HG03196 (cell line): Measurements from ENCODE around the gene MANBA.
"Not testable (repeated sequence)": the region's sequence is repeated elsewhere in the genome, so short reads cannot be mapped to it uniquely, and the experiment has no call there.

Experiments
- ATAC-seq: cut with Tn5 transposase; IDR thresholded peaks from one replicate; pipeline ENCODE4 v1.9.1; 2021; ENCODE audit not compliant: unreplicated experiment

MANBA gene

GRCh38 chr4:102764901-102765300 is 4.1 kb upstream of the MANBA start:
- ATAC-seq: no peak

DNA sequence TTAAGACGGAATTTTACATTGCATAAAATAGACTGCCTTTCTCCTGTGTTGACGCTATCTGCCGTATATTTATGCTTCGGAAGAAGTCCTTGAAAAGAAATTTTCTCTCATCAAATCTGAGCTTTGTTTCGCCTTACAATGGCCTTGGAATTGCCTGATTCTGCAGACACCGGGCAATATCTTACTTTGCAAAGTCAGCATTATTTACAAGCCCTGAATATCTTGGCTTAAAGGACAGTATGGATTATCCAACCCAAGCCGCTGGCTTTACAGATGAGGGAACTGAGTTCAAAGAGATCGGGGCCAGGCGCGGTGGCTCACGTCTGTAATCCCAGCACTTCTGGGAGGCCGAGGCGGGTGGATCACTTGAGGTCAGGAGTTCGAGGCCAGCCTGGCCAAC is 1.1 kb upstream of the MANBA start:
- no peak for ATAC-seq

- peak; percentile 17 for ATAC-seq
Observed at GRCh38 chr4:102761296-102761701, 531 bp upstream of the MANBA start.

GRCh38 chr4:102759831-102760644 is 730 bp downstream of the MANBA start:
- ATAC-seq: peak; percentile 58

DNA sequence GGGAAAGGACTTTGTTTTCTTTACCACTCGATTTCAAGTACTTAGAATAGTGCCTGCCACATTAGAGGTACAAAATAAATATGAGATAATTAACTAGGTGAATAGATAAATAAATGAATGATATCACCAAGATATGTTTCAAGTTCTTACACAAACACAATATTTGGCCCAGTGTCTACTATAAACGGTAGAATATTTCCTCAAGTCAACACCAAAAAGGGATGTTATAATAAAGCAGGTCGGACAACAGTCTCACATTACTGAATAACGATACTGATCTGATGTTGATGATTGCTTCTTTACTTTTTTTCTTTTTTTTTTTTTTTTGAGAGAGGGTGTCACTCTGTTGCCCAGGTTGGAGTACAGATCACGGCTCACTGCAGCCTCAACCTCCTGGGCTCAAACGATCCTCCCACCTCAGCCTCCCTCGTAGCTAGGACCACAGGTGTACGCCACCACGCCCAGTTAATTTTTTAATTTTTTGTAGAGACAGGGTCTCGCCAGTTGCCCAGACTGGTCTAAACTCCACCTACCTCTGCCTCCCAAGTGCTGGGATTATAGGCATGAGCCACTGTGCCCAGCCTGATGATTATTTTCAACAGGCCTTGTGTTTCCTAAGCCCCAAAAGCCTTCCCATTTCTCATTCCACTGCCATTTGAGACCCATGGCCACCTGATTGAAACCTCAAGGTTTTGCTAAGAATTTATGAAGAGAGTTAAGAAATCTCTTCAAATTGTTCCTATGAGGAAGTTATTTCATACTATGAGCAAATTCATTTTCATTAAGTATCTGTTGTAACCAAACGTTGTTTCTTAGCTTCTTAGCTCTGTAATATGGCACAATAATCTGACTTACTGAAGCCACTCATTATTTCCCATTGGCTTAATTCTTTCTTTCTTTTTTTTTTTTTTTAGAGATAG is 2.3 kb downstream of the MANBA start:
- no peak for ATAC-seq

DNA sequence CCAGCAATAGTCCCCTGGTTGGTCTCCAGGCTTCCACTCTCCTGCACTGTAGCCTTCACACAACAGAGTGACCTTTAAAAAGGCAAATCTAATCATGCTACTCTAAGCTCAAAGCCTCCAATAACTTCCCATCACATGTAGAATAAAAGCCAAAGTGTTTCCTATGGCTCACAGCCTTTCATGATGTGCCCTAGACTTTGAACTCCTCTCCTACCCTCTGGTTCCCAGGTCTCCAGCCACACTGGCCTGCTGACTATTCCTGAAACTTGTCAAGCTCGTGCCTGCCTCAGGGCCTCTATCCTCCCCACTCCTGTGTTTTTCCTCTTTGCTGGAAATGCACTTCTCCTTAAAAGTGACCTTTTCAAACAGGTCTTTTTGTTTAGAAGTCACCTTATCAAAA is 3.1 kb downstream of the MANBA start:
- no peak for ATAC-seq

DNA sequence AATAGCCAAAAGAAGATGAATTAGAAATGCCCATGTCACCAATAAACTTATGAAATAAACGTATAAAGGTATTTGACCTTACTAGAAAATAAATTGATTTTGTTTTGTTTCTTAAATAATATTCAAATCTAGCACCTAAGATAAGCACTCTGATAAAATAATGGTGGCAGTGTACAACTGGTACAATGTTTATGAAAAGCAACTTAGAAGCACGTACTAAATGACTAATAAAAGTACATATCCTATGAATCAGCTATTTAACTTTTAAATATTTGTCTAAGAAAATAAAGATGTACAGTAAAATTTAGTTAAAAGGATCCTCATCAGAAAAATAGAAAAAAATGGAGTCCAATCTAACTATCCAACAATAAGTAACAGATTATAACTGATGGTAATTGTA is 6.7 kb downstream of the MANBA start:
- no peak for ATAC-seq

- ATAC-seq: no peak
Observed at GRCh38 chr4:102751941-102752340, 8.8 kb downstream of the MANBA start.

DNA sequence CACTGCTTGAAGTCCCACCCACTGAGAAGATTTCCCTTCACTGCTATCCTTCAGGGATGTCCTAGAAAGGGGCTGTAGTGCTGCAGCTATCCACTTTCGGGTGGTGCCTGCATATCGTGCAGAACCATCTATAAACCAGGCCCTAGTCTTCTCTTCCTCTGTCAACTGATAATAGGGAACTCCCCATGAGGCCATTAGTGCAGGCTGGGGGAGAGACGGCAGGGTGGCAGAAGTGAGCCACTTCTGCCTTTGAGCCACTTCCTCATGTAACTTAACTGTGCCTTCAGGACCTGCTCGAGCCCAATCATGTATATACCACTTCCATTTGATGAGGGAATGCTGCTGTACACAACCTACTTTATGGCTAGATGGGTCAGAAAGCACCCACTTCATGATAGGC is 17.4 kb downstream of the MANBA start:
- ATAC-seq: peak; percentile 96

- ATAC-seq: not testable (repeated sequence)
Observed at GRCh38 chr4:102738802-102739201, 22.0 kb downstream of the MANBA start.

GRCh38 chr4:102736636-102737549 is 23.9 kb downstream of the MANBA start:
- ATAC-seq: no peak

DNA sequence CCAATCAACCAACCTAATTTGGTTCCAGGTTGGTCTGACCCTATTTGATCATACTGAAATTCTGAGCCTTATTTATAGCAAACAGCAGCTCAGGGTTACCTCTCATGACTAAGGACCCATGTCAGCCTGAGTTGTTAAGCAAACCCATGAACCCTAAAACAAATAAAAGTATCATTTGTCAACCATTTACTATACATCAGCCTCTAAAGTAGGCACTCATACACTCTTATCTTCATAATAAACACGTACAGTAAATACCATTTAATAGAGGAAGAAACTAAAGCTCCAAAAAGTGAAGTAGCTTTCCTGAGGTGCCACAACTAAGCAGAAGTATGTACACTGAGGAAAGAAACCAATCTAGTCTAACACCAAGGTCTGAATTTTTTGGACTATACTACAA is 25.2 kb downstream of the MANBA start:
- no peak for ATAC-seq

DNA sequence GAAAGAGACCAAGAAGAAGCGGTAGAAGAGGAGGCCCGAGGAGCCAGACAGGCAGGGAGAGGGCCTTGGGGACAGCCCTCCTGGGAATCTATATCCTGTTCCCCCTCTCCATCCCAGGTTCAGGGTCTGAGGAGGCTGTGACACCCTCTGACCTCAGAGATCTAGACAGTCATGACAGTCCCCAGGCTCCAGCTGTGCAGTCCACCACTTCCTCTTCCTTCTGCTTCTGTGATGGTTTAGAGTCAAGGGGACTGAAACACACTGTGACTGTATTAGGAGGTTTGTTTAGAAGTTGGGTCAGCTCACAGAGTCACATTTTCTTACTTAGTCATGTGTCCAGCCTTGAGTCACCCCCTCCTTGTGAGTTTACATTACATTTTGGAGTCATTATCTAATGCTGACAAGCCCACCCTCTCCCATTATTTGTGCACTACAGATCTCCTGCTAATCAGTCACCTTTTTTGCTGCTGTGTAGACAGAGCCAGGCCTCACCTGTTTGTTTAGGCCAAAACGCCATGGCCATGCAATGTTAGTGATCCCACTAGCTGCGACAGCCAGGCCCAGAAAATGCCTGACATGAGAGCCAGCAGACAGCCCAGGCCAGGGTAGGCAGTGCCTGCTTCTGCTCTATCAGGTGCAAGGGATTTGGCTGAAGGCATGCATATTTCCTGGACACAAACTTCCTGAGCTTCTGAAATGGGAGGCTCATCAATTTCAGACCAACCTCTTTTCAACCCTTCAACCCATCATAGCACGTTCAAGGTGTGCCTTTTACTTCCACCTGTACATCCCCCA is 26.0 kb downstream of the MANBA start:
- ATAC-seq: peak; percentile 98

DNA sequence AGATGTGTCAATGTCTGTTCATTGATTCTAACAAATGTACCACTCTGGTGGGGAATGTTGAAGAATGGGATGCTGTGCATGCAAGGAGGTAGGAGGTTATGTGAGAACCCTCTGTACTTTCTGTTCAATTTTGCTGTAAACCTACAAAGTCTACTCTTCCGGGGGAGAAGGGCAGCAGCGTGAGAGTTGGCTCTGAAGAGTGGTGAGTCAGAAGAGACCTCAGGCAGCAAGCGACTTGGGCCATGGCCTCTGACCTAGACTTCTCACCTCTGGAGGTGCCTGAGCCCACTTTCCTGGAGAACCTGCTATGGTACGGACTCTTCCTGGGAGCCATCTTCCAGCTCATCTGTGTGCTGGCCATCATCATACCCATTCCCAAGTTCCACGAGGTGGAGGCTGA is 26.7 kb downstream of the MANBA start:
- no peak for ATAC-seq

GRCh38 chr4:102733084-102733483 is 27.7 kb downstream of the MANBA start:
- ATAC-seq: no peak

DNA sequence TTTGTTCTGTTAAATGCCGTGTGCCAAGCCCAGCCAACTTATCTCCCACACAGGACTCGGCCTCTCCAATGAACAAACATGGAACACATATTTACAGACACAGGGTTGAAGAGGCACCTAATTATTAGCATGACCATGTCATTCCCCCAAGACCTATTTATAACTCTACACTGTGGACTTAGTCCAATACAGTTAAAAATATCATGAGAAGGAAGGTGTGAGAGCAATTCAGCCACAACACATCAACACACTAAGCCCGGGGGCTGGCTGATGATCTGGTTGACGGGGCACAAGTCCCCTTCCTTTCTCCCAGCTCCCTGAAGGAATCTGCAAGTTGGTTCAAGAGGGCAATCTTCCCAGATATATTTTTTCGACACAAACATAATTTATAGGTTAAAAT is 28.1 kb downstream of the MANBA start:
- no peak for ATAC-seq

DNA sequence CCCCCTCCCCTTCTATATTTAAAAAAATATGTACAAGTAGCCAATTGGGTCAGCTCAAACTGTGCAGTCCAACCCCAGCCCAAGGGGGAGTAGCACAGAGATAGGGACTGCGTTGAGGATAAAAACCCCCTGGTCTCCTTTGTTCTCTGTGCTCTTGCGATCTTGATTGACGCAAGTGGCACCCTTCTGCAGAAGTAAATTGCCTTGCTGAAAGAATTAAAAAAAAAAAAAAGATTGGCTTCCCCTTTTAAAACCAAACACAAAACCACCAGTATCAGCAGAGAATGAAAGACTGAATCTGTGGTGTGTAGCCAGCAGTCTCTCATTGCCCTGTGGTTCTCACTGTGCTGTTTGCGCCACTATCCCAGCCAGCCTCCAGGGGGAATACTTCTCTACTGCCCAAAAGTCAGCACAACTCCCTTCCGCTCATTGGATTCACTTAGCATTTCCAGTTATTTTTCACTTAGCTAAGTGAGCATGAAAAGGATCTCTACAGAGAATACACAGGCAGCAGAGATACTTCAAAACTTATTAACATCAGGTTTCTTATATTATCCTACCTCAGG is 29.7 kb downstream of the MANBA start:
- ATAC-seq: no peak

DNA sequence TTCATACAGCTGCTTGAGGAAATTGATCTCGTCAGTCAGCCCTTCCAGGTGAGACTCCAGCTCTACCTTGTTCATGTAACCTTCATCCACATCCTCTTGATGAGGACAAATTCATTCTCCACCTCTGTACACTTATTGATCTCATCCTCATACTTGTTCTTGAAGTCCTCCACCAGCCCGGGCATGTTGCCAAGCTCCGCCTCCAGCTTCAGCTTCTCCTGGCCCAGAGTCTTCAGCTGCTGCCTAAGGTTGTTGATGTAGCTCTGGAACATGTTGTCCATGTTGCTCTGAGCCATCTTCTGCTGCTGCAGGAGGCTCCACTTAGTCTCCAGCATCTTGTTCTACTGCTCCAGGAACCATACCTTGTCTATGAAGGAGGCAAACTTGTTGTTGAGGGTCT is 31.3 kb downstream of the MANBA start:
- ATAC-seq: not testable (repeated sequence)

- ATAC-seq: not testable (repeated sequence)
Observed at GRCh38 chr4:102726919-102727318, 33.8 kb downstream of the MANBA start.

DNA sequence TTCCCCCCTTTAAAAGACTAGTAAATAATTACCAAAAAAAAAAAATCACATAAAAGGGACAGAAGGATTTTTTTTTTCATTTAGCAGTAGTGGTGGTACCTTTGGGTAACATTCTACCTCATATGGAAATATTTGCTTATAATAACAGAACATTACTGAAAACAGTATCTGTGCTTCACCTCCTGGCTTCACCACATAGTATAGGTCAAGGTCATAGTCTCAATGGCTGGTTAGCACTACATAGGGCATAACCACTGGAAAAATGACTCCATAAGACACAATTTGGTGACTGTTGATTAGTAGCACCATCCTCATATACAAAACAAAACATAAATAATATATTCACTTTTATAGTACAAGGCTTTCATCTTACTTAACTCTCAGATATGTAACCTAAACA is 34.7 kb downstream of the MANBA start:
- ATAC-seq: no peak
